Mesenchymal stem cell (in vitro differentiated cells and primary cell): ENCODE data around the gene PUDP.

ENCODE experiments used
- DNase-seq: peaks from one replicate; pipeline ENCODE4 v3.0.0-alpha.2; 2013
- H2AFZ ChIP-seq: one replicate; pipeline ENCODE4 v1.6.1; 2013; ENCODE audit warnings: low read depth, mild to moderate bottlenecking, control low read depth, inconsistent platforms, low read length, moderate library complexity
- H2AK5ac ChIP-seq: 2 replicates; pipeline ENCODE4 v1.6.1; 2013; ENCODE audit warnings: low read length, moderate library complexity, mild to moderate bottlenecking, inconsistent platforms; ENCODE audit not compliant: severe bottlenecking
- H2BK120ac ChIP-seq: one replicate; pipeline ENCODE4 v1.6.1; 2013; ENCODE audit warnings: low read depth, mild to moderate bottlenecking, inconsistent platforms, low read length, moderate library complexity
- H2BK12ac ChIP-seq, 2 experiments: one replicate each; pipeline ENCODE4 v1.6.1; 2013; ENCODE audit warnings: inconsistent platforms in 2 of 2, low read length in 2 of 2, mild to moderate bottlenecking in 2 of 2, moderate library complexity in 2 of 2, control low read depth in 1 of 2
- H2BK15ac ChIP-seq: one replicate; pipeline ENCODE4 v1.6.1; 2013; ENCODE audit warnings: mild to moderate bottlenecking, low read depth, inconsistent platforms; ENCODE audit not compliant: poor library complexity, severe bottlenecking
- H2BK5ac ChIP-seq: 2 replicates; pipeline ENCODE4 v1.6.1; 2013; ENCODE audit warnings: low read depth, mild to moderate bottlenecking, low read length, control low read depth, inconsistent platforms; ENCODE audit not compliant: poor library complexity, severe bottlenecking
- H3K14ac ChIP-seq, 2 experiments: one replicate each; pipeline ENCODE4 v1.6.1; 2013; ENCODE audit warnings: inconsistent platforms in 2 of 2, low read length in 2 of 2, control low read depth in 1 of 2, mild to moderate bottlenecking in 1 of 2, moderate library complexity in 1 of 2
- H3K18ac ChIP-seq, 2 experiments: one replicate each; pipeline ENCODE4 v1.6.1; 2013; ENCODE audit warnings: inconsistent platforms in 2 of 2, low read length in 2 of 2, control low read depth in 1 of 2, low read depth in 1 of 2, mild to moderate bottlenecking in 1 of 2
- H3K23ac ChIP-seq, 2 experiments: one replicate each; pipeline ENCODE4 v1.6.1; 2013; ENCODE audit warnings: inconsistent platforms in 2 of 2, low read length in 2 of 2, mild to moderate bottlenecking in 2 of 2, moderate library complexity in 2 of 2, control low read depth in 1 of 2
- H3K27ac ChIP-seq: 2 replicates; pipeline ENCODE4 v1.5.1; 2013; ENCODE audit warnings: mild to moderate bottlenecking, moderate library complexity, low read length, control low read depth, inconsistent platforms; ENCODE audit not compliant: poor library complexity, severe bottlenecking
- H3K27me3 ChIP-seq, 2 experiments: 2 replicates each; pipeline versions ENCODE4 v1.6.1 to v1.7.0; 2013; ENCODE audit warnings: low read length in 2 of 2, mild to moderate bottlenecking in 2 of 2, moderate library complexity in 2 of 2, control low read depth in 1 of 2, inconsistent platforms in 1 of 2; ENCODE audit not compliant: control insufficient read depth in 1 of 2, insufficient read depth in 1 of 2
- H3K36me3 ChIP-seq, 2 experiments: 2 replicates each; pipeline versions ENCODE4 v1.6.1 to v1.7.0; 2013; ENCODE audit warnings: low read length in 2 of 2, control low read depth in 1 of 2, inconsistent platforms in 1 of 2, low read depth in 1 of 2, mild to moderate bottlenecking in 1 of 2; ENCODE audit not compliant: insufficient read depth in 2 of 2, control insufficient read depth in 1 of 2
- H3K4ac ChIP-seq, 2 experiments: one replicate each; pipeline ENCODE4 v1.6.1; 2013; ENCODE audit warnings: inconsistent platforms in 2 of 2, low read length in 2 of 2, mild to moderate bottlenecking in 2 of 2, moderate library complexity in 2 of 2, control low read depth in 1 of 2, low read depth in 1 of 2
- H3K4me1 ChIP-seq: 2 replicates; pipeline ENCODE4 v1.6.1; 2013; ENCODE audit warnings: low read depth, low read length, control low read depth; ENCODE audit not compliant: control insufficient read depth, insufficient read depth
- H3K4me2 ChIP-seq: 2 replicates; pipeline ENCODE4 v1.6.1; 2013; ENCODE audit warnings: low read length, mild to moderate bottlenecking, inconsistent platforms; ENCODE audit not compliant: poor library complexity, severe bottlenecking
- H3K4me3 ChIP-seq, 2 experiments: 2 replicates each; pipeline versions ENCODE4 v1.5.1 to v1.7.0; 2013; ENCODE audit warnings: low read length in 2 of 2, mild to moderate bottlenecking in 2 of 2, control low read depth in 1 of 2, low read depth in 1 of 2; ENCODE audit not compliant: insufficient read depth in 1 of 2
- H3K79me1 ChIP-seq: replicated peaks from 2 replicates; pipeline ENCODE4 v1.6.1; 2013; ENCODE audit warnings: mild to moderate bottlenecking, control low read depth, low read length, inconsistent platforms; ENCODE audit not compliant: poor library complexity, severe bottlenecking
- H3K9ac ChIP-seq: 2 replicates; pipeline ENCODE4 v1.7.0; 2013; ENCODE audit warnings: mild to moderate bottlenecking, low read length, moderate library complexity
- H3K9me3 ChIP-seq: 2 replicates; pipeline ENCODE4 v1.7.0; 2013; ENCODE audit warnings: mild to moderate bottlenecking, low read length; ENCODE audit not compliant: control insufficient read depth
- H4K8ac ChIP-seq: one replicate; pipeline ENCODE4 v1.6.1; 2013; ENCODE audit warnings: inconsistent platforms, mild to moderate bottlenecking, low read length, moderate library complexity
- H4K91ac ChIP-seq: one replicate; pipeline ENCODE4 v1.6.1; 2013; ENCODE audit warnings: mild to moderate bottlenecking, low read length, inconsistent platforms
- WGBS: methylation state at CpG from one replicate; pipeline ENCODE4 v1.1.7; 2013; ENCODE audit warnings: mixed read lengths; 5-methylcytosine and 5-hydroxymethylcytosine counted together

PUDP gene

GRCh38 chrX:7073336-7073735, 74.6 kb downstream of the PUDP start:
- Histone ChIP-seq H3K9me3 (no peaks in the 10 kb centered on the region), H3K27me3 (no peaks in the 10 kb centered on the region), H4K91ac (no peak overlapping the region), H3K27ac (no peak overlapping the region), H2BK5ac (no peak overlapping the region), H3K36me3 (peaks cover 0 to 27% of the 10 kb centered on the region in 2 experiments), H3K4ac (no peak overlapping the region), H3K79me1 (peaks cover 15% of the 10 kb centered on the region), H2AK5ac (no peak overlapping the region), H2AFZ (no peak overlapping the region), H3K4me1 (peaks cover 11% of the 10 kb centered on the region), H4K8ac (no peak overlapping the region), H2BK12ac (no peak overlapping the region), H3K4me3 (no peak overlapping the region), H3K23ac (no peak overlapping the region), H2BK120ac (no peak overlapping the region), H2BK15ac (no peak overlapping the region), H3K4me2 (no peak overlapping the region), H3K18ac (no peak overlapping the region), H3K14ac (no peak overlapping the region), H3K9ac (no peak overlapping the region)
- 90% methylated on average over 2 of the region's 3 CpGs for WGBS
- DNase-seq = no peak

DNA sequence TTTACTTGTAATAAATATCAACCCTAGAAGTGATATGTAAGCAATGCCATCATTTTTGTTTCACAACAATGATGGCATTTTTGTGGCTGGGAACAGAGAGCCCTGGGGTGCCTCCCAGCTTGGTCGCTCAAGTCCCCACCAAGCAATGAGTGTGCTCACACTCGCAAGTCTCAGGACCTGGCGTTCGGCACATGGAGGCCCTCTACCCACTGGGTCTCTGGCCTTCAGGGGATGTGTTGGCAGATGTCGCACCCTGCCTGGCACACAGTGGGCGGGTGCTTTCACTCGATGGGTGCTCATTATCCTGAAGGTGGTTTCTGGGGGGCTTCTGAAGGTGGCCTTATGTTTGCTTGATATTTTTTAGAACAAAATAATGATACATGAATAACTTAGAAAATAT, 75.1 kb downstream of the PUDP start:
- Histone ChIP-seq H3K9ac (no peak overlapping the region), H2BK5ac (no peak overlapping the region), H2AFZ (no peak overlapping the region), H3K18ac (no peak overlapping the region), H3K9me3 (no peaks in the 10 kb centered on the region), H3K27ac (no peak overlapping the region), H2BK15ac (no peak overlapping the region), H4K91ac (no peak overlapping the region), H2AK5ac (no peak overlapping the region), H3K4me2 (no peak overlapping the region), H3K79me1 (peaks cover 15% of the 10 kb centered on the region), H3K27me3 (no peaks in the 10 kb centered on the region), H3K14ac (no peak overlapping the region), H3K23ac (no peak overlapping the region), H2BK120ac (no peak overlapping the region), H4K8ac (no peak overlapping the region), H2BK12ac (no peak overlapping the region), H3K36me3 (peaks cover 0 to 27% of the 10 kb centered on the region in 2 experiments), H3K4me3 (no peak overlapping the region), H3K4me1 (peaks cover 11% of the 10 kb centered on the region), H3K4ac (no peak overlapping the region)
- no peak for DNase-seq
- 100% methylated on average over 5 of the region's 7 CpGs for WGBS

DNA sequence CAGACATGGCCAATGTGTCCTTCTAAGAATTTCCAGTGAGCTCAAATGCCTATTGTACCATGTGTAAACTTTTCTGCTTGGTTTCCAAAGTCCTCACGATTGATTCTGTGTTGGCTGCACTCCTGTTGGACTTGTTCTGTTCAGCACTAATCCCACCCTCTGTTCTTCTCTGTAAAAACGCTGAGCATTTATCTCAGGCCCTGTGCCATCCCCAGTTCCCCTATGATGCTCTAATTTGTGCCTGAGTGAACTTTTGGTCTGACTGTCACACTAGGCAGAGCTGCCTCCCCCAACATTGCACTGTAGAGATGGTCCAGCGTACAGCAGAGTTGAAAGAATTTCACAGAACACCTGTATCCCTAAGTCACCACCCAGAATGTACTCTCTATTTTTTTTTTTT, 76.6 kb downstream of the PUDP start:
- Histone ChIP-seq H2AK5ac (no peak overlapping the region), H3K23ac (no peak overlapping the region), H2AFZ (no peak overlapping the region), H3K36me3 (peaks cover 0 to 17% of the 10 kb centered on the region in 2 experiments), H3K79me1 (peaks cover 14% of the 10 kb centered on the region), H3K27me3 (no peaks in the 10 kb centered on the region), H3K27ac (no peak overlapping the region), H3K9me3 (no peaks in the 10 kb centered on the region), H4K91ac (no peak overlapping the region), H2BK15ac (no peak overlapping the region), H3K4ac (no peak overlapping the region), H2BK5ac (no peak overlapping the region), H4K8ac (no peak overlapping the region), H2BK12ac (no peak overlapping the region), H3K14ac (no peak overlapping the region), H3K18ac (no peak overlapping the region), H2BK120ac (no peak overlapping the region), H3K9ac (no peak overlapping the region), H3K4me3 (no peak overlapping the region), H3K4me1 (peaks cover 11% of the 10 kb centered on the region), H3K4me2 (no peak overlapping the region)
- 95% methylated on average over 3 of the region's 3 CpGs for WGBS
- no peak for DNase-seq

GRCh38 chrX:7069556-7069955, 78.4 kb downstream of the PUDP start:
- Histone ChIP-seq H4K8ac (no peak overlapping the region), H3K79me1 (peaks cover 9% of the 10 kb centered on the region), H3K23ac (no peak overlapping the region), H2BK5ac (no peak overlapping the region), H3K14ac (no peak overlapping the region), H2BK120ac (no peak overlapping the region), H3K4me3 (no peak overlapping the region), H3K4ac (no peak overlapping the region), H3K18ac (no peak overlapping the region), H3K36me3 (peaks cover 0 to 8% of the 10 kb centered on the region in 2 experiments), H2BK15ac (no peak overlapping the region), H2AFZ (no peak overlapping the region), H3K4me1 (peaks cover 9% of the 10 kb centered on the region), H3K4me2 (no peak overlapping the region), H3K27me3 (no peaks in the 10 kb centered on the region), H3K27ac (no peak overlapping the region), H3K9ac (no peak overlapping the region), H2BK12ac (no peak overlapping the region), H3K9me3 (no peaks in the 10 kb centered on the region), H4K91ac (no peak overlapping the region), H2AK5ac (no peak overlapping the region)
- WGBS = 25% methylated on average over 2 of the region's 2 CpGs
- DNase-seq = no peak
